GM10266 (cell line): Measurements from ENCODE around the gene ZC3H12C.

Experiments
- DNase-seq: peaks from one replicate; pipeline ENCODE4 v3.0.0; 2012; ENCODE audit errors: extremely low spot score
- TF ChIP-seq, protein P1 (sequence below): IDR thresholded peaks from 2 replicates; pipeline ENCODE4 v1.5.1; 2012; ENCODE audit warnings: mild to moderate bottlenecking, low read depth; ENCODE audit not compliant: control insufficient read depth, insufficient read depth; ENCODE audit errors: missing control alignments

The ZC3H12C gene

GRCh38 chr11:110121204-110121603 is 28.0 kb downstream of the ZC3H12C start:
- TF ChIP-seq, protein P1, sequence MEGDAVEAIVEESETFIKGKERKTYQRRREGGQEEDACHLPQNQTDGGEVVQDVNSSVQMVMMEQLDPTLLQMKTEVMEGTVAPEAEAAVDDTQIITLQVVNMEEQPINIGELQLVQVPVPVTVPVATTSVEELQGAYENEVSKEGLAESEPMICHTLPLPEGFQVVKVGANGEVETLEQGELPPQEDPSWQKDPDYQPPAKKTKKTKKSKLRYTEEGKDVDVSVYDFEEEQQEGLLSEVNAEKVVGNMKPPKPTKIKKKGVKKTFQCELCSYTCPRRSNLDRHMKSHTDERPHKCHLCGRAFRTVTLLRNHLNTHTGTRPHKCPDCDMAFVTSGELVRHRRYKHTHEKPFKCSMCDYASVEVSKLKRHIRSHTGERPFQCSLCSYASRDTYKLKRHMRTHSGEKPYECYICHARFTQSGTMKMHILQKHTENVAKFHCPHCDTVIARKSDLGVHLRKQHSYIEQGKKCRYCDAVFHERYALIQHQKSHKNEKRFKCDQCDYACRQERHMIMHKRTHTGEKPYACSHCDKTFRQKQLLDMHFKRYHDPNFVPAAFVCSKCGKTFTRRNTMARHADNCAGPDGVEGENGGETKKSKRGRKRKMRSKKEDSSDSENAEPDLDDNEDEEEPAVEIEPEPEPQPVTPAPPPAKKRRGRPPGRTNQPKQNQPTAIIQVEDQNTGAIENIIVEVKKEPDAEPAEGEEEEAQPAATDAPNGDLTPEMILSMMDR: no peak

GRCh38 chr11:110123003-110123402 is 29.8 kb downstream of the ZC3H12C start:
- no peak for DNase-seq
- TF ChIP-seq, protein P1: no peak

More at GRCh38 chr11:110121204-110121603, 28.0 kb downstream of the ZC3H12C start:
- no peak for DNase-seq

GRCh38 chr11:110124605-110125004 is 31.4 kb downstream of the ZC3H12C start:
- DNase-seq: no peak
- TF ChIP-seq, protein P1: no peak

DNA sequence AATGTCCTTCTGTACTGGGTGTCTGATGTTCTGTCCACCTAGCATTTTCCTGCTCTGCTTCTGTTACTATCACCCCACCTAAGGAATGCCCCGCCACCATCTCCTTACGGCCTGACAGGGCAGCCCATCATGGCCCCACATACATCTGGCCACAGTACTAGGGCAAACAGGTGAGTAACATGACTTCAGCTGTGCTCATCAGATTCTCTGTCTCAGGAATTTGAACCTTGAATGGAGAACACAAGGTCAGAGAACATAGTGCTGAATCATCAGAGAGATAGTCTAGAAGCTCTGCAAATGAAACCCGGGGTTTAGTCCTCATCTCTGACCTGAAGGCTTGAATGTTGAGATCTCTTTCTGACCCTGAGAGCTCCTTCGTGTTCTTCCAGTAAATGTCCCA is 32.4 kb downstream of the ZC3H12C start:
- TF ChIP-seq, protein P1: no peak

GRCh38 chr11:110126936-110127335 is 33.7 kb downstream of the ZC3H12C start:
- DNase-seq: no peak
- TF ChIP-seq, protein P1: no peak

More for the DNA sequence above, 32.4 kb downstream of the ZC3H12C start:
- DNase-seq: no peak

- no peak for DNase-seq
- TF ChIP-seq, protein P1: no peak
Observed at GRCh38 chr11:110128161-110128560, 35.0 kb downstream of the ZC3H12C start.

DNA sequence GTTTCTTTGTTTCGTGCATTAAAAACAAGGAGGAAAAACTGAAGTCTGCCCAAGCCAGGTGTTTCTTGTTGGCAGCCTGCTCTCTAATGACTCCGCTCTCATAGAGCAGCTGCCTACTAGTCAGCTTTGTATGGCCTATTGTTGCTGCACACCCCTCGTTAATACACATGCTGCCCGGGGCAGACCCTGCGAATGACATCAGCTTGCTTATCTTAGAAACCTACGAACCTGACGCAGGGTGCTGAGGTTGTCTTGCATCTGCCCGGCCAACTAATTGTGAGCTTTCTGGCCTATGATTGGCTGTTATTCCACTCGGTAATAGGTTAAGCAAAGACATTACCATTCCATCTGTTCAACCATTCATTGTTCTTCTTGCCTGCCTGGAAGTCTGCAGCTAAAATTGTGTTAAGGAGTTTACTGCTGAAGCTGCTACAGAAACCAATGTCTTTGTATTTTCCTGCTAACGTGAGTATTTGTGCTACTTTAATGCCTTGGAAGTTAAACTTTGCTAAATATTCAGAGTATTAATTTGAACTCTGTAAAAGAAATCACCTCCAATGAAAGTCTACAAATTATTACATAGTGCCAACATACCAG is 37.5 kb downstream of the ZC3H12C start:
- TF ChIP-seq, protein P1: no peak
- no peak for DNase-seq
